Fibroblast of skin of left biceps (primary cell): ENCODE results near the gene CCDC47.

Experiments used
- DNase-seq, 2 experiments: peaks; one replicate each; pipeline ENCODE4 v3.0.0-alpha.2; 2013; ENCODE audit warnings: low read depth in 2 of 2

The CCDC47 gene

DNA sequence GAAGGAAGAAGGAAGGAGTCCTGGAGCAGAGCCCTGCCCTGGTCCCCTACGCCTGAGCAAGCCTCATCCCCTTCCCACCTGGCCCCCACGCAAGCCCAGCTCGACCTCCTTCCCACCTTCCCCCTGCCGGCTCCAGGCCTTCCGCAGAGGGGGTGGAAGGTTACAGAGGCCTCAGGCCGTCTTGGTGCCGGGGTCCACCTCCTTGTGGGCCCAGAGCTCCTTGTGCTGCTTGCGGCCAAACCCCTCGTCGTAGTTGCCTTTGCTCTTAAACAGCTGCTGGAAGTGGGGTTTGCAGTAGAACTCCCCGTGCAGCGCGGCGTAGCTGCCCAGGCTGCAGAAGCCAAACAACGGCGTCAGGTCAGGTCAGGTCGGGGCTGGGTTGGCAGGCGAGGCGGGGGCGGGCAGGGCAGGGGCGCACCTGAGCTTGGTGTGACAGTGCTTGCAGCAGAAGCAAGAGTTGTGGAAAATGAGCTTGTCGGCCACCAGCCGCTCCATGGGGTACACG, 75.0 kb downstream of the CCDC47 start:
- DNase-seq = no peak

DNA sequence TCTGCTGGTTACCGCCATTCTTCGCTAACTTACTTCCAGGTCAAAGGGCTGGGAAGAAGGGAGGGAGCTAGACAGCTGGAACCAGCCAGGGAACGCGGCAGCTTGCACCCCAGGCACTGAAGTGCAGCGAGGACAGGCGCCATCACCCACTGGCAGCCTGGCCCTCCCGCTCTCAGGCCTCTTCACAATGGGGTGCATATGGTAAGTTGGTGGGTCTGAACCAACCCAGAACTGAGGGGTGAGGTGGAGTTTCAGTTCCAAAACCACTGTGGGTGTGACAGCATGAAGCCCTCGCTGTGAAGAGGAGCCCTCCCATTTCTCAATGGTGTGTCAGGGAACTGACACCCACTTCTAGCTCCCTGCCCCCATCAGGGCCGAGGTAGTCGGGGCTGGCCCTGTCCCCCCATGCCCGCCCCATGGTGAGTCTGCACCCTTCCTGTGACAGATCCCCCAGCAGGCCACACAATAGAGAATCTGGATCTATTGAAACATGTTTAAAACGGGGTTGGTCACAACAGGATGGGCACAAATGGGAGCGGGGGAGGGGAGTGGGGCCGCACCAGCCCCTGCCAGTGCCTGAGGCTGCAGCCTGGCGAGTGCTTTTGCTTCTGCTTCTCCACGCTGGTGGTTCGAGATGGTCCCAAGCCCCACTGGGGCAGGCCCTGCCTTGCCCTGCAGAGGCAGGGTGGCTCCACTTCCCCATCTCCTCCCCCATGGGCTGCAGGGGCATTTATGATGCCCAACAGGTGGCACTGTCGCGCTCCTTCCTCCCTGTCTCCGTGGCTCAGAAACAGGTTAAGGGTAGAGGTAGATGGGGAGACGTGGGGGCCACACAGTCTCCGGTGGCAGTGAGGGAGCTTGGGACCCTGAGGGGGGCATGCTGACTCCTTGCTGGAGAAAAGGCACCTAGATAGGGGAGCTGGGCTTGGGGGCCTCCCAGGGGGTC, 75.8 kb downstream of the CCDC47 start:
- DNase-seq = no peak

- no peak for DNase-seq
Measured at GRCh38 chr17:63696381-63696961, 76.9 kb downstream of the CCDC47 start.

GRCh38 chr17:63695889-63696288, 77.5 kb downstream of the CCDC47 start:
- no peak for DNase-seq
